Vagina (tissue), 2 donors: Measurements from ENCODE around the gene STXBP6.

ENCODE experiments used
- CTCF ChIP-seq, 3 experiments: fragments of 450-650 bp in 2 of 3; fragments of 200-600 bp in 1 of 3; sonication (generic) in 1 of 3; IDR thresholded peaks; one replicate each; pipeline ENCODE4 v1.5.1; 2017 to 2019; ENCODE audit warnings: antibody characterized with exemption in 3 of 3, mild to moderate bottlenecking in 2 of 3, moderate library complexity in 2 of 3
- POLR2A ChIP-seq, 2 donors: fragments of 450-650 bp; IDR thresholded peaks; one replicate each; pipeline ENCODE4 v1.6.1; 2017; ENCODE audit warnings: antibody characterized with exemption in 2 of 2, mild to moderate bottlenecking in 2 of 2, moderate library complexity in 2 of 2

GRCh38 chr14:24834956-24835355 is 215.0 kb downstream of the STXBP6 start:
- TF ChIP-seq CTCF (IDR thresholded peaks at IDR 0.05) (no peak), POLR2A (IDR thresholded peaks at IDR 0.05) (no peak)
